Posterior vena cava (tissue), 2 donors: Measurements from ENCODE around the gene GNAT3. TPM values are rescaled to one million over a fixed set of nuclear protein-coding genes. Genes with fewer than 3 reads are reported as not detected.

ENCODE experiments used
- DNase-seq: peaks from one replicate; pipeline ENCODE4 v3.0.0-alpha.2; 2020; ENCODE audit warnings: low spot score
- intact Hi-C, 2 donors: fragments of 100-400 bp; cut with DNase I; formaldehyde crosslinking; loops; one replicate each; pipeline versions ENCODE4 v1.14.1 to v1.14.2; 2022 to 2023
- total RNA-seq, 2 donors: library from RNA; stranded (reverse); fragmentation: NEBNext Ultra II Directional; extraction: Animal tissue kit (Norgen Biotek cat#: 25700); gene quantifications; one replicate each; pipeline ENCODE4 v1.2.1, GENCODE V29; 2021
- donor health status: DM: yes; HTN: yes; CAD: no.
- donor health status: DM: yes; HTN: yes; CAD: no.

GNAT3 gene
- total RNA-seq, 2 donors from 2014 or later: not detected

- no peak for DNase-seq
- intact Hi-C loops: no loop called here
Measured at GRCh38 chr7:80508440-80508839, 3.4 kb downstream of the GNAT3 start.

GRCh38 chr7:80505900-80506500, 5.9 kb downstream of the GNAT3 start:
- DNase-seq: no peak
- intact Hi-C loops: no loop called here

- intact Hi-C loops: no loop called here
- no peak for DNase-seq
Measured at GRCh38 chr7:80500325-80500724, 11.5 kb downstream of the GNAT3 start.

- intact Hi-C loops: no loop called here
Measured at GRCh38 chr7:80499350-80499953, 12.4 kb downstream of the GNAT3 start.

GRCh38 chr7:80498481-80499349, 13.1 kb downstream of the GNAT3 start:
- DNase-seq: no peak
- intact Hi-C loops: no loop called here

More at GRCh38 chr7:80499350-80499953, 12.4 kb downstream of the GNAT3 start:
- peak; percentile 81 for DNase-seq

GRCh38 chr7:80496586-80496985, 15.3 kb downstream of the GNAT3 start:
- DNase-seq: no peak
- intact Hi-C loops: no loop called here

- intact Hi-C loops: no loop called here
Measured at GRCh38 chr7:80493121-80493849, 18.6 kb downstream of the GNAT3 start.

GRCh38 chr7:80491462-80491861, 20.4 kb downstream of the GNAT3 start:
- intact Hi-C loops: no loop called here
- DNase-seq: no peak

More at GRCh38 chr7:80493121-80493849, 18.6 kb downstream of the GNAT3 start:
- DNase-seq: no peak

- intact Hi-C loops: no loop called here
- DNase-seq: no peak
Measured at GRCh38 chr7:80488851-80489370, 23.0 kb downstream of the GNAT3 start.

- no peak for DNase-seq
- intact Hi-C loops: no loop called here
Measured at GRCh38 chr7:80488406-80488805, 23.5 kb downstream of the GNAT3 start.

GRCh38 chr7:80485721-80486120, 26.1 kb downstream of the GNAT3 start:
- intact Hi-C loops: no loop called here

GRCh38 chr7:80482950-80483349, 28.9 kb downstream of the GNAT3 start:
- DNase-seq: no peak
- intact Hi-C loops: no loop called here

More at GRCh38 chr7:80485721-80486120, 26.1 kb downstream of the GNAT3 start:
- no peak for DNase-seq

- intact Hi-C loops: no loop called here
Measured at GRCh38 chr7:80481196-80481884, 30.5 kb downstream of the GNAT3 start.

GRCh38 chr7:80480566-80480965, 31.3 kb downstream of the GNAT3 start:
- DNase-seq: no peak
- intact Hi-C loops: no loop called here

More at GRCh38 chr7:80481196-80481884, 30.5 kb downstream of the GNAT3 start:
- no peak for DNase-seq

- DNase-seq: no peak
- intact Hi-C loops: no loop called here
Measured at GRCh38 chr7:80478683-80479082, 33.2 kb downstream of the GNAT3 start.

- intact Hi-C loops: no loop called here
- no peak for DNase-seq
Measured at GRCh38 chr7:80476035-80476434, 35.8 kb downstream of the GNAT3 start.

GRCh38 chr7:80475383-80475782, 36.5 kb downstream of the GNAT3 start:
- DNase-seq: no peak
- intact Hi-C loops: no loop called here

- no peak for DNase-seq
- intact Hi-C loops: no loop called here
Measured at GRCh38 chr7:80473751-80474150, 38.1 kb downstream of the GNAT3 start.
